ENCODE results near the gene MGAT4A. TPM values are rescaled to one million over a fixed set of nuclear protein-coding genes. Genes with fewer than 3 reads are reported as not detected.

The MGAT4A gene
- total RNA-seq, 6 experiments from 2014 or later: 0.14 TPM; not detected in 5

DNA sequence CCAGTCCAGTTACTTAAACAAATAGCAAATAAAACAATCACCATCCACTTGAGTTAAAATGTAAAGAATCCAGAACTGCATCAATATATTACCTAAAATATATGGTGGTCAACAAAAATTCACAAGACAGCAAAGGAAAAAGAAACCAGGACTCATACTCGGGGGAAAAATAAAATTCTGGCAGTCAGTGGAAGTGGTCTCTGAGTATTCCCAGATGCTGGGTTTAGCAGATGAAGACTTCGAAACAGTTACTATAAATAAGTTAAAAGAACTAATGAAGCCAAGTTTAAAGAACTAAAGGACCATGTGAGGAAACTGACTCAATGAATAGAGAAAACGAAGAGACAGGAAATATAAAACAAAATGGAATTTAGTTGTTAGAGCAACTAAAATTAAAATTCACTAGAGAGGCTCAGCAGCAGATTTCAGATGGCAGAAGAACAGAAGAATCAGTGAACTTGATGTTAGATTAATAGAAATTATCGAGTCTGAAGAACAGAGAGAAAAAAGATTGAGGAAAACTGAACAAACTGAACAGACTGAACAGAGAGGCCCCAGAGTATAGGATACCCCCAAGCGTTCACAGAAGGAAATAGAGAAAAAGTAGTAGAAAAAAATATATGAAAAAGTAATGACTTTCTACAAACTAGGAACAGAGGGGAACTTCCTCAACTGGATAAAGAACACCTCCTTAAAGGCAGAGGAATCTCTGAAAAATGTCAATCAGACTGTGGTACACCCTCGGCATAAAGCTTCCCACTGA is 27.9 kb downstream of the MGAT4A start:
- Mint-ChIP-seq H3K4me3 (peak overlapping the region; percentile 38), H3K4me1 (ENCODE audit: low read depth) (0 out of 2 replicates have a peak, but pooled peaks cover 6% of the 10 kb centered on the region), H3K36me3 (ENCODE audit: low read depth) (no peaks in the 10 kb centered on the region), H3K27ac (no peak overlapping the region), H3K27me3 (ENCODE audit: insufficient read depth) (peaks cover 9% of the 10 kb centered on the region), H3K9me3 (no peaks in the 10 kb centered on the region)
- TF ChIP-seq, protein P1, sequence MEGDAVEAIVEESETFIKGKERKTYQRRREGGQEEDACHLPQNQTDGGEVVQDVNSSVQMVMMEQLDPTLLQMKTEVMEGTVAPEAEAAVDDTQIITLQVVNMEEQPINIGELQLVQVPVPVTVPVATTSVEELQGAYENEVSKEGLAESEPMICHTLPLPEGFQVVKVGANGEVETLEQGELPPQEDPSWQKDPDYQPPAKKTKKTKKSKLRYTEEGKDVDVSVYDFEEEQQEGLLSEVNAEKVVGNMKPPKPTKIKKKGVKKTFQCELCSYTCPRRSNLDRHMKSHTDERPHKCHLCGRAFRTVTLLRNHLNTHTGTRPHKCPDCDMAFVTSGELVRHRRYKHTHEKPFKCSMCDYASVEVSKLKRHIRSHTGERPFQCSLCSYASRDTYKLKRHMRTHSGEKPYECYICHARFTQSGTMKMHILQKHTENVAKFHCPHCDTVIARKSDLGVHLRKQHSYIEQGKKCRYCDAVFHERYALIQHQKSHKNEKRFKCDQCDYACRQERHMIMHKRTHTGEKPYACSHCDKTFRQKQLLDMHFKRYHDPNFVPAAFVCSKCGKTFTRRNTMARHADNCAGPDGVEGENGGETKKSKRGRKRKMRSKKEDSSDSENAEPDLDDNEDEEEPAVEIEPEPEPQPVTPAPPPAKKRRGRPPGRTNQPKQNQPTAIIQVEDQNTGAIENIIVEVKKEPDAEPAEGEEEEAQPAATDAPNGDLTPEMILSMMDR (IDR thresholded peaks at IDR 0.05): 0 out of 2 replicates have a peak, but pooled peaks have one; percentile 8
- DNase-seq: no peak

DNA sequence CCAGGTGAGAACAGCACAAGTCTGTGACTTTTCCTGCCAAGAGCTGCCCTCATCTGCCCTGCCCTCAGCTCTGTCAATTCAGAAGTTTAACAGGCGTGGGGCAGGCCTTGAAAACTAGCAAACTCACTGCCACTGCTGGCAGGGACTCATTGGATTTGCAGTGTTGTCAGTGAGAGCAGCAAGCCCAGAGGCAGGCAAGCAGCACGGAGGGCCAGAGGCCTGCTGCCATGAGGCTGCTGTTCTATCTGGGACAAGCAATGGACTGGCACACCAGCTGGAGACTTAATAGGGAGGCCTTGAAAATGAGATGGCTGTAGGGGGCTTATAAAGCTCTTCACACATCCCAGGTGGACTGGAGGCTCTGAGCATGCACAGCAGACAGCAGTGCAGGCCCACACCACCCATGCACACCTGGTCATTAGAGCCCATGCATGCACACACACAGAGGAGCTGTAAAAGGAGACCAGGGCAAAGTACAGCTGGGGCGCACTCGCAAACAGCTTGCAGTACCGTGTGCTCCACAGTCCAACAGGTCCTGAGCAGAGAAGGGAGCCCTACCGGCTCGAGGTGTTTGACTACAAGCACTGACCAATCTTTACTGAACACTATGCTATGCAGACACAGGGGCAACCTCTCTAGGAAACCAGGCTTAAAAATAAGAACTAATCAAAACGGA is 28.7 kb downstream of the MGAT4A start:
- H3K9me3 Mint-ChIP-seq: no peaks in the 10 kb centered on the region
- H3K4me1 Mint-ChIP-seq (ENCODE audit: low read depth): 0 out of 2 replicates have a peak, but pooled peaks cover 6% of the 10 kb centered on the region
- H3K4me3 Mint-ChIP-seq: peak overlapping the region; percentile 38; the same call in 1 of the 2 replicates
- TF ChIP-seq, protein P1 (IDR thresholded peaks at IDR 0.05): no peak
- peaks cover 9% of the 10 kb centered on the region for H3K27me3 Mint-ChIP-seq (ENCODE audit: insufficient read depth)
- H3K36me3 Mint-ChIP-seq (ENCODE audit: low read depth): no peaks in the 10 kb centered on the region
- no peak overlapping the region for H3K27ac Mint-ChIP-seq
- no peak for DNase-seq

DNA sequence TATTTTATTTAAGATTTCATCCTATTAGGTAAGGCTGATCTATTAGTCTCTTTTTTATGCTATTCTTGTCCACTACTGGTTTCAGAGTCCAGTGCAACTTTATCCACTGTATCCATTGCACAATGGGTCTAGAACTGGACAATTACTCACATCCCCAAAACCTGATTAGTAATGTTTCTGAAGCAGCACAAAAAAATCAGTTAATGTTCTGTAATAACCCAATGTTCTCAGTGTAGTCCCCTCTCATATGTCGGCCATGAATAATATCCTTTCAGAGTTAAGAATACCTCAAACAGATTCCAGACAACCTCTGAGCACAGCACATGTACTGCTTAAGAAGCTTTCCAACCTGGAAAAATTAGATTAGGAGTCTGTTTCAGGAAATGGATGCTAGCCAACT is 29.7 kb downstream of the MGAT4A start:
- TF ChIP-seq, protein P1 (IDR thresholded peaks at IDR 0.05): no peak
- H3K4me3 Mint-ChIP-seq: no peak overlapping the region

DNA sequence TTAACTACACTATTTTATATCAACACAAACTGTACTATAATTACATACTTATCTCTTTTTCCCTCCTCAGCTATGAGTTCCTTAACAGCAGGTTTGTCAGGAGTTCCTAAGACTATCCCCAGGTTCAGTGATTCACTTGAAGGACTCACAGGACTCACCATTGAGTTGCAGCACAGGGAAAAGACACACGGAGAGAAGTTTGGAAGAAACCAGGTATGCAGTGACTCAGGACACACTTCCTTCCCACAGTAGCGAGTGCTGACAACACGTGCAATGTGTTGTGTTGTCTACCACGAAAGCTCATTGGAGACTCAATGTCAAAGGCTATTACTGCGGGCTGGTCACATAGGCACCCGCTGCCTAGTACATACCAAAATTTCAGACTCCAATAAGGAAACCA is 32.0 kb downstream of the MGAT4A start:
- Mint-ChIP-seq H3K27ac (no peak overlapping the region), H3K4me3 (no peak overlapping the region), H3K36me3 (ENCODE audit: low read depth) (no peaks in the 10 kb centered on the region), H3K27me3 (ENCODE audit: insufficient read depth) (peaks cover 9% of the 10 kb centered on the region), H3K4me1 (ENCODE audit: low read depth) (0 out of 2 replicates have a peak, but pooled peaks cover 6% of the 10 kb centered on the region), H3K9me3 (no peaks in the 10 kb centered on the region)
- DNase-seq: no peak
- TF ChIP-seq, protein P1 (IDR thresholded peaks at IDR 0.05): no peak

More for the DNA sequence above, 29.7 kb downstream of the MGAT4A start:
- Mint-ChIP-seq H3K36me3 (ENCODE audit: low read depth) (no peaks in the 10 kb centered on the region), H3K4me1 (ENCODE audit: low read depth) (0 out of 2 replicates have a peak, but pooled peaks cover 6% of the 10 kb centered on the region), H3K9me3 (no peaks in the 10 kb centered on the region), H3K27ac (no peak overlapping the region), H3K27me3 (ENCODE audit: insufficient read depth) (peaks cover 9% of the 10 kb centered on the region)
- DNase-seq: no peak

DNA sequence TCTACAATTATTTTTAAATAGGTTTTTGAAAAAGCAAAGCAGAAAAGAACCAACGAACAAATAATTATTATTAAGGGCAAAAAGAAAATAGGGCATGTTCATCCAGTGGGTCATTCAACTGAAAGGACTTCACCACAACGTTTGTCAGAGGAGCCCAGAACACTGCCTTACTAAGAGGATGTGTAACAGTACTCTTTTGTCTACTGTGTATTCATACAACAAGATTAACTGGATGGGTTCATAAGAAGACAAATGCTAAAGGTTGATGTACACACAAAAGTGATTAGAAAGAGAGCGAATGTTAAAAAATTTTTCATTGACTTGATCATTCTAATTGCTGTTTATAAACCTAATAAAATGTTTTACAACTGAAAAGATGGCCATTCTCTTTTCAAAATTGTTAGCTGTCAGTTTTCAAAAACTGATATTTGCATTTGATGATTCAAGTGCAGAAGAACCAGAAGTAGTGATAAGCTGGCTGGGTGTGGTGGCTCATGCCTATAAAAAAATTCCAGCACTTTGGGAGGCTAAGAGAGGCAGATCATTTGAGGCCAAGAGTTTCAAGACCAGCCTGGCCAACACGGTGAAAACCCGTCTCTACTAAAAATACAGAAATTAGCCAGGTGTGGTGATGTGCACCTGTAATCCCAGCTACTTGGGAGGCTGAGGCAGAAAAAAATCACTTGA is 33.1 kb downstream of the MGAT4A start:
- H3K9me3 Mint-ChIP-seq: no peaks in the 10 kb centered on the region
- H3K4me1 Mint-ChIP-seq (ENCODE audit: low read depth): 0 out of 2 replicates have a peak, but pooled peaks cover 3% of the 10 kb centered on the region
- DNase-seq: no peak
- H3K27ac Mint-ChIP-seq: no peak overlapping the region
- no peak overlapping the region for H3K4me3 Mint-ChIP-seq
- H3K36me3 Mint-ChIP-seq (ENCODE audit: low read depth): no peaks in the 10 kb centered on the region
- TF ChIP-seq, protein P1 (IDR thresholded peaks at IDR 0.05): no peak
- H3K27me3 Mint-ChIP-seq (ENCODE audit: insufficient read depth): peaks cover 9% of the 10 kb centered on the region

Measured in HFFc6 (cell line).